ENCODE measurements around the gene CRIP1.

The CRIP1 gene

DNA sequence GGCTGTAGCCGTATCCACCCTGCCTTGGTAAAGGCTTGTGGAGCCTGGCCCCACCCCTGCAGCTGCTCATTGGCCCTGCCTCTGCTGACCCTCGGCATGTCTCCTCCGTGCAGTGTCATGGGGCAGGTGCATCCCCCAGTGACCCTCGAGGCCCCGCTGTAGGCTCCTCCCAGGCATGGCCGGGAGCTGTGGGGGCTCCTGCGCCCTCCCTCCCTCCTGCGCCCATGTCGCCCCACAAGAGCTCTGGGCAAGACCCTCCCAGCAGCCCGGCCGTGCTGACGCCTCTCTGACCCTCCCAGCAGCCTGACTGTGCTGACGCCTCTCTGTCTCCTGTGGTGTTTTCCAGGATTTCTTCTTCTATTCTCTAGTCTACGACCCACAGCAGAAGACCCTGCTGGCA is 32.8 kb upstream of the CRIP1 start:
- Histone ChIP-seq H3K36me3 (ENCODE audit: control insufficient read depth in 4 of 4, insufficient read depth in 4 of 4, low read length in 3 of 4) (peaks cover 3 to 82% (median 55%) of the 10 kb centered on the region in 4 experiments), H3K9me3 (ENCODE audit: control extremely low read depth in 1 of 5, control insufficient read depth in 4 of 5, insufficient read depth in 2 of 5, low read depth in 1 of 5, low read length in 4 of 5) (no peaks in the 10 kb centered on the region), H3K27ac (ENCODE audit: insufficient read depth in 1 of 2, low read depth in 1 of 2, low read length in 2 of 2, poor library complexity in 1 of 2, severe bottlenecking in 2 of 2) (no peak overlapping the region), H3K4me3 (ENCODE audit: control insufficient read depth in 1 of 7, extremely low read depth in 1 of 7, insufficient read depth in 4 of 7, low read depth in 2 of 7, low read length in 6 of 7) (no peak overlapping the region), H3K4me1 (ENCODE audit: control extremely low read depth in 1 of 4, control insufficient read depth in 4 of 4, insufficient read depth in 4 of 4, low read length in 3 of 4) (no peaks in the 10 kb centered on the region), H3K27me3 (replicated peaks in 2 of 5; ENCODE audit: control insufficient read depth in 4 of 5, insufficient read depth in 5 of 5, low read length in 4 of 5) (no peaks in the 10 kb centered on the region)
- no peak for DNase-seq
- ChIA-PET POLR2A (no interaction called here), CTCF (interaction anchor here (0.9 to 2.2 kb wide), 2 partner anchors 17 to 19 kb away, joined by 3 to 9 read pairs; no protein-coding TSS in a partner anchor)
- WGBS (ENCODE audit: insufficient coverage) = 97% methylated on average over 12 of the region's 14 CpGs

DNA sequence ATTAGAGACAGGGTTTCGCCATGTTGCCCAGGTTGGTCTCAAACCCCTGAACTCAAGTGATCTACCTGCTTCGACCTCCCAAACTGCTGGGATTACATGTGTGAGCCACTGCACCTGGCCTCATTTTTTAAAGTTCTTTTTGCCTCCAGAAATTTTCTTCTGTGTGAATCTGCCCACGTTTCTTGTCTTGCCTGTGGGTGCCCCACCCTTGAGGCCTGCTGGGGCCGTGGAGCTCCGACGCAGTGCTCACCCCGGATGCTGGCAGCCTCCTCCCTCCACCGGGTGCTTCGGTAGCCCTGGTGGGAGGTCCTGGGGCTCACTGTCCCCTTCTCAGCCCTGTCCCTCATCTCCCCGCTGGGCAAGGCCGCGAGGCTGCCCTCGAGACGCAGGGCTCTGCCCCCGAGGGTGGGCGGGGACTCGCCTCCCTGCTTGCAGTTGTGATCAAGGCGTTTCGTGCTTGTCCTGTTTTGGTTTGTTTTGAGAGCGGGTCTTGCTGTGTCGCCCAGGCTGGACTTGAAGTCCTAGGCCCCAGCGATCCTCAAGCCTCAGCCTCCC is 31.5 kb upstream of the CRIP1 start:
- WGBS (ENCODE audit: insufficient coverage) = 96% methylated on average over 19 of the region's 22 CpGs
- Histone ChIP-seq H3K9me3 (ENCODE audit: control extremely low read depth in 1 of 5, control insufficient read depth in 4 of 5, insufficient read depth in 2 of 5, low read depth in 1 of 5, low read length in 4 of 5) (no peaks in the 10 kb centered on the region), H3K27me3 (replicated peaks in 2 of 5; ENCODE audit: control insufficient read depth in 4 of 5, insufficient read depth in 5 of 5, low read length in 4 of 5) (no peaks in the 10 kb centered on the region), H3K27ac (ENCODE audit: insufficient read depth in 1 of 2, low read depth in 1 of 2, low read length in 2 of 2, poor library complexity in 1 of 2, severe bottlenecking in 2 of 2) (no peak overlapping the region), H3K36me3 (ENCODE audit: control insufficient read depth in 4 of 4, insufficient read depth in 4 of 4, low read length in 3 of 4) (peaks cover 3 to 72% (median 51%) of the 10 kb centered on the region in 4 experiments), H3K4me3 (ENCODE audit: control insufficient read depth in 1 of 7, extremely low read depth in 1 of 7, insufficient read depth in 4 of 7, low read depth in 2 of 7, low read length in 6 of 7) (no peak overlapping the region), H3K4me1 (ENCODE audit: control extremely low read depth in 1 of 4, control insufficient read depth in 4 of 4, insufficient read depth in 4 of 4, low read length in 3 of 4) (no peaks in the 10 kb centered on the region)
- DNase-seq = no peak
- POLR2A ChIA-PET = no interaction called here
- CTCF ChIA-PET = no interaction called here

DNA sequence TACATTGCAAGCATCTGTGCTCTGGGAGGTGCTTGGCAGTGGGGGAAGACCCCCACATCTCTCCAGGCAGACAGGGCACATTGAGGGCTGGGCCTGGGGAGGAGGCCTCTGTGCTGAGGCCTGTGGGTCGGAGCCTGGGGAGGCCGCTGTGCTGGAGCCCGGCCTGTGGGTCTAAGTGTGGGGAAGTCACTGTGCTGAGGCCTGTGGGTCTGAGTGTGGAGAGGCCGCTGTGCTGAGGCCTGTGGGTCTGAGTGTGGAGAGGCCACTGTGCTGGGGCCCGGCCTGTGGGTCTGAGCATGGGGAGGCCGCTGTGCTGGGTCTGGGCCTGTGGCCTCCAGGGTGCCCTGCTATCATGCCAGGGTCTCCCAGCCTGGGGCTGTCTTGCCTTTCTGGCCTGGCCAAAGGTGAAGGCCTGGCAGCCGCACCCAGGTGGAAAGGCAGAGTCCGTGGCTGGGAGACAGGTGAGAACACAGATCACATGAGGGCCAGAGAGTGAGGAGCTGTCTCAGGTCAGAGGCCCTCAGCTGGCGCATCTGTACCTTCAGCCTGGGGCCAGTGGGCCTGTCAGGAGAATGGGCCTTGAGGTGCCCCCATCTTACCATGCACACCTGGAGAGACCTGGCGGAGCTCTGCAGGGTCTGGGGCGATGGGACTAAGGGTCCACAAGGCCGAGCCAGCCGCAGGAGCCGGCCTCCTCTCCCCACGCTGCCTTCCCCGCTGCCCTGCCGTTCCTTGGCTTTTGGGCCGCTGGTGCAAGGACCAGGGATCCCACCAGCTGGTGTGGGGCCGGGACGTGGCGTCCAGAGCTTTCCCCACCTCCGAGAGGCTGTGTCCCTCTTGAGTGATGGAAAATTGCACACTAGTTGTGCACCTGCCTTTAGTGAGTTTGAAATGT is 30.7 kb upstream of the CRIP1 start:
- no peak overlapping the region for H3K27ac ChIP-seq (ENCODE audit: insufficient read depth in 1 of 2, low read depth in 1 of 2, low read length in 2 of 2, poor library complexity in 1 of 2, severe bottlenecking in 2 of 2)
- H3K27me3 ChIP-seq (replicated peaks in 2 of 5; ENCODE audit: control insufficient read depth in 4 of 5, insufficient read depth in 5 of 5, low read length in 4 of 5) = no peaks in the 10 kb centered on the region
- no peak overlapping the region for H3K4me3 ChIP-seq (ENCODE audit: control insufficient read depth in 1 of 7, extremely low read depth in 1 of 7, insufficient read depth in 4 of 7, low read depth in 2 of 7, low read length in 6 of 7)
- no peaks in the 10 kb centered on the region for H3K4me1 ChIP-seq (ENCODE audit: control extremely low read depth in 1 of 4, control insufficient read depth in 4 of 4, insufficient read depth in 4 of 4, low read length in 3 of 4)
- CTCF ChIA-PET = interaction anchor here (1.3 to 1.9 kb wide), 5 partner anchors 7 to 85 kb away, joined by 3 to 10 read pairs (median 6); no protein-coding TSS in a partner anchor
- POLR2A ChIA-PET = no interaction called here
- H3K36me3 ChIP-seq (ENCODE audit: control insufficient read depth in 4 of 4, insufficient read depth in 4 of 4, low read length in 3 of 4) = peaks cover 3 to 72% (median 53%) of the 10 kb centered on the region in 4 experiments
- no peaks in the 10 kb centered on the region for H3K9me3 ChIP-seq (ENCODE audit: control extremely low read depth in 1 of 5, control insufficient read depth in 4 of 5, insufficient read depth in 2 of 5, low read depth in 1 of 5, low read length in 4 of 5)
- 94% methylated on average over 21 of the region's 22 CpGs for WGBS (ENCODE audit: insufficient coverage)
- no peak for DNase-seq

- no peaks in the 10 kb centered on the region for H3K4me1 ChIP-seq (ENCODE audit: control extremely low read depth in 1 of 4, control insufficient read depth in 4 of 4, insufficient read depth in 4 of 4, low read length in 3 of 4)
- no peak overlapping the region for H3K27ac ChIP-seq (ENCODE audit: insufficient read depth in 1 of 2, low read depth in 1 of 2, low read length in 2 of 2, poor library complexity in 1 of 2, severe bottlenecking in 2 of 2)
- ChIA-PET CTCF (interaction anchor here (0.9 to 1.9 kb wide), 9 partner anchors 8 to 87 kb away, joined by 3 to 10 read pairs (median 4); partner anchors contain the start of gene CRIP1), POLR2A (no interaction called here)
- H3K27me3 ChIP-seq (replicated peaks in 2 of 5; ENCODE audit: control insufficient read depth in 4 of 5, insufficient read depth in 5 of 5, low read length in 4 of 5) = no peaks in the 10 kb centered on the region
- WGBS (ENCODE audit: insufficient coverage) = 96% methylated on average over 19 of the region's 22 CpGs
- DNase-seq = no peak
- H3K9me3 ChIP-seq (ENCODE audit: control extremely low read depth in 1 of 5, control insufficient read depth in 4 of 5, insufficient read depth in 2 of 5, low read depth in 1 of 5, low read length in 4 of 5) = no peaks in the 10 kb centered on the region
- peaks cover 6 to 75% (median 55%) of the 10 kb centered on the region in 4 experiments for H3K36me3 ChIP-seq (ENCODE audit: control insufficient read depth in 4 of 4, insufficient read depth in 4 of 4, low read length in 3 of 4)
- no peak overlapping the region for H3K4me3 ChIP-seq (ENCODE audit: control insufficient read depth in 1 of 7, extremely low read depth in 1 of 7, insufficient read depth in 4 of 7, low read depth in 2 of 7, low read length in 6 of 7)
Measured at GRCh38 chr14:105456736-105457617, 29.7 kb upstream of the CRIP1 start.

- no peaks in the 10 kb centered on the region for H3K4me1 ChIP-seq (ENCODE audit: control extremely low read depth in 1 of 4, control insufficient read depth in 4 of 4, insufficient read depth in 4 of 4, low read length in 3 of 4)
- H3K27me3 ChIP-seq (replicated peaks in 2 of 5; ENCODE audit: control insufficient read depth in 4 of 5, insufficient read depth in 5 of 5, low read length in 4 of 5) = no peaks in the 10 kb centered on the region
- H3K4me3 ChIP-seq (ENCODE audit: control insufficient read depth in 1 of 7, extremely low read depth in 1 of 7, insufficient read depth in 4 of 7, low read depth in 2 of 7, low read length in 6 of 7) = no peak overlapping the region
- peaks cover 5 to 73% (median 51%) of the 10 kb centered on the region in 4 experiments for H3K36me3 ChIP-seq (ENCODE audit: control insufficient read depth in 4 of 4, insufficient read depth in 4 of 4, low read length in 3 of 4)
- WGBS (ENCODE audit: insufficient coverage) = 90% methylated on average over 11 of the region's 18 CpGs
- ChIA-PET POLR2A (no interaction called here), CTCF (interaction anchor here (1.5 to 1.9 kb wide), 4 partner anchors 15 to 32 kb away, joined by 4 to 6 read pairs (median 4); partner anchors contain the start of gene CRIP1)
- H3K27ac ChIP-seq (ENCODE audit: insufficient read depth in 1 of 2, low read depth in 1 of 2, low read length in 2 of 2, poor library complexity in 1 of 2, severe bottlenecking in 2 of 2) = no peak overlapping the region
- no peaks in the 10 kb centered on the region for H3K9me3 ChIP-seq (ENCODE audit: control extremely low read depth in 1 of 5, control insufficient read depth in 4 of 5, insufficient read depth in 2 of 5, low read depth in 1 of 5, low read length in 4 of 5)
- DNase-seq = no peak
Measured at GRCh38 chr14:105458010-105458409, 28.7 kb upstream of the CRIP1 start.

GRCh38 chr14:105458571-105458970 is 28.1 kb upstream of the CRIP1 start:
- H3K36me3 ChIP-seq (ENCODE audit: control insufficient read depth in 4 of 4, insufficient read depth in 4 of 4, low read length in 3 of 4) = peaks cover 5 to 75% (median 53%) of the 10 kb centered on the region in 4 experiments
- ChIA-PET POLR2A (no interaction called here), CTCF (interaction anchor here (0.7 kb wide), 1 partner anchor 82 kb away, joined by 3 read pairs; no protein-coding TSS in a partner anchor)

More at GRCh38 chr14:105458571-105458970, 28.1 kb upstream of the CRIP1 start:
- Histone ChIP-seq H3K4me3 (ENCODE audit: control insufficient read depth in 1 of 7, extremely low read depth in 1 of 7, insufficient read depth in 4 of 7, low read depth in 2 of 7, low read length in 6 of 7) (no peak overlapping the region), H3K27ac (ENCODE audit: insufficient read depth in 1 of 2, low read depth in 1 of 2, low read length in 2 of 2, poor library complexity in 1 of 2, severe bottlenecking in 2 of 2) (no peak overlapping the region), H3K9me3 (ENCODE audit: control extremely low read depth in 1 of 5, control insufficient read depth in 4 of 5, insufficient read depth in 2 of 5, low read depth in 1 of 5, low read length in 4 of 5) (no peaks in the 10 kb centered on the region), H3K4me1 (ENCODE audit: control extremely low read depth in 1 of 4, control insufficient read depth in 4 of 4, insufficient read depth in 4 of 4, low read length in 3 of 4) (no peaks in the 10 kb centered on the region), H3K27me3 (replicated peaks in 2 of 5; ENCODE audit: control insufficient read depth in 4 of 5, insufficient read depth in 5 of 5, low read length in 4 of 5) (no peaks in the 10 kb centered on the region)
- DNase-seq = no peak
- WGBS (ENCODE audit: insufficient coverage) = 90% methylated on average over 11 of the region's 14 CpGs
